MM.1S (cell line): ENCODE measurements around the gene BATF3.

Experiments used
- CTCF ChIP-seq: fragments of 300-600 bp; sonication (generic); IDR thresholded peaks from 2 replicates; pipeline ENCODE4 v1.5.1; 2016; ENCODE audit warnings: antibody characterized with exemption, low read length, mixed read lengths
- EZH2 ChIP-seq: fragments of 300-600 bp; sonication (generic); optimal IDR thresholded peaks from 2 replicates; pipeline ENCODE3; 2017; ENCODE audit warnings: low read depth, mild to moderate bottlenecking, antibody characterized with exemption, low read length, mixed read lengths
- EZH2phosphoT487 ChIP-seq: fragments of 300-600 bp; sonication (generic); IDR thresholded peaks from 2 replicates; pipeline ENCODE4 v1.6.1; 2018; ENCODE audit warnings: antibody characterized with exemption, low read length

DNA sequence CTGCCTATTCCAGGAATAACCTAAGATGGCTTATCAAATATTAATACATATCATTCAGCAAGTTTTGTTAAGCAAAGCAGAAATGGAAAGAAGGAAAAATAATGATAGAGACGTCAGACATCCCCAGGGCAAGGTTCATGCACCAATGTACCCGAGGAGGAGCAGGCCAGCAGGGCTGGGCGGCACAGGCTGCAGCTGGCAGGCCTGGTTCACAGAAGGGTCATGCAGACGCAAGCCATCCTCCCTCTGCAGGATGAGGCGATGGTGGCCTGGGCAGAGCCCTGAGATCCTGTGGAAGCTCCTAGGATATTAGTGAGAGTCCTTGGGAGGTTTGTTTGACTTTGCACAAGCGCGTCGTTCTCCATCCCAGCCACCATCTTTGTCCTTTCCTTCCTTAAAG is 30.0 kb downstream of the BATF3 start:
- TF ChIP-seq EZH2 (no peak), CTCF (no peak), EZH2phosphoT487 (no peak)
